GM12892 (cell line): ENCODE results near the gene RNF43.

Experiments
- POLR2A ChIP-seq: IDR thresholded peaks from 2 replicates; pipeline ENCODE4 v1.6.1; 2011; ENCODE audit warnings: low read depth, low read length, control low read depth
- POLR2AphosphoS5 ChIP-seq: IDR thresholded peaks from 2 replicates; pipeline ENCODE4 v1.6.1; 2011; ENCODE audit warnings: low read depth, low read length, control low read depth
- TAF1 ChIP-seq: IDR thresholded peaks from 2 replicates; pipeline ENCODE4 v1.6.1; 2011; ENCODE audit warnings: low read depth, mild to moderate bottlenecking, control low read depth, low read length, borderline replicate concordance

DNA sequence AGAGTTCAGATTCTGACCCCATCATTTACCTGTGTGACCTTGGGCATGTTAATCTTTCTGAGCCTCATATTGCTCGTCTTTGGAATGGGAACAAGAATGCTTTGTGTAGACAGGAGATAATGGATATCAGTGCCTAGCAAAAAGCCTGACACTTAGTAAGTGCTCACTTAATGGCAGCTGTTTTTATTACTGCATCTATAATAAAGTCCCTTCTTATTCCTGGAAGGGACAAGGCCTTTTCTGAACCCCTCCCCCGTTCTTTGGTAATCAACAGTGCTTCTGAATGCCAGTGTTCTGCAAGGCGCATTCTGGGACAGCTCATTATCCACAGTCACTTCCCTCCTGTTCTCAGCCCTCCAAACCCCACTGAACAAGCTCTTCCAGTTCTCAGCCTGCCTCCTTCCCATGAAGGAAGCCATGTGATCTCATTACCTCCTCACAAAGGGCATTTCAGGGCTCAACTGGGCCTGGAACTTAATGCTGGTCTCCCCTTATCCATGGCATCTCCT, 40.2 kb downstream of the RNF43 start:
- no peak for TF ChIP-seq POLR2A
- no peak for TF ChIP-seq TAF1
- no peak for TF ChIP-seq POLR2AphosphoS5
